Loucy (cell line): ENCODE data around the gene THAP4.

Experiments
- H2AFZ ChIP-seq: fragments of 200-600 bp; sonication (generic); 2 replicates; pipeline ENCODE4 v1.6.0; 2016; ENCODE audit warnings: antibody characterized with exemption, mild to moderate bottlenecking, low read length, moderate library complexity
- H3F3A ChIP-seq: fragments of 200-600 bp; 2 replicates; pipeline ENCODE4 v1.6.0; 2016; ENCODE audit warnings: antibody characterized with exemption, low read depth, mild to moderate bottlenecking
- H3K27me3 ChIP-seq: fragments of 200-600 bp; sonication (generic); 2 replicates; pipeline ENCODE4 v1.6.1; 2014; ENCODE audit warnings: low read length, mild to moderate bottlenecking; ENCODE audit not compliant: insufficient read depth, poor library complexity, severe bottlenecking
- H3K36me3 ChIP-seq: fragments of 200-600 bp; sonication (generic); 2 replicates; pipeline ENCODE4 v1.6.1; 2016; ENCODE audit warnings: low read length; ENCODE audit not compliant: insufficient read depth
- H3K4me1 ChIP-seq: fragments of 200-600 bp; sonication (generic); 2 replicates; pipeline ENCODE4 v1.5.1; 2014; ENCODE audit warnings: low read length, mild to moderate bottlenecking; ENCODE audit not compliant: insufficient read depth, poor library complexity, severe bottlenecking
- H3K4me2 ChIP-seq: fragments of 200-600 bp; sonication (generic); 2 replicates; pipeline ENCODE4 v1.6.0; 2014; ENCODE audit warnings: antibody characterized with exemption, low read length, low read depth, mild to moderate bottlenecking; ENCODE audit not compliant: poor library complexity, severe bottlenecking
- H3K4me3 ChIP-seq: fragments of 200-600 bp; sonication (generic); 2 replicates; pipeline ENCODE4 v1.5.1; 2014; ENCODE audit warnings: low read length, mild to moderate bottlenecking, mixed read lengths; ENCODE audit not compliant: poor library complexity, severe bottlenecking
- H3K79me2 ChIP-seq: fragments of 200-600 bp; sonication (generic); 2 replicates; pipeline ENCODE4 v1.6.1; 2014; ENCODE audit warnings: low read length; ENCODE audit not compliant: insufficient read depth
- H3K9ac ChIP-seq: fragments of 200-600 bp; sonication (generic); 2 replicates; pipeline ENCODE4 v1.6.0; 2014; ENCODE audit warnings: mild to moderate bottlenecking, low read depth, low read length, moderate library complexity; ENCODE audit not compliant: poor library complexity, severe bottlenecking
- H3K9me2 ChIP-seq: fragments of 200-600 bp; sonication (generic); replicated peaks from 2 replicates; pipeline ENCODE4 v1.6.1; 2016; ENCODE audit warnings: low read depth, low read length, mixed read lengths
- H3K9me3 ChIP-seq: fragments of 200-600 bp; sonication (generic); 2 replicates; pipeline ENCODE4 v1.6.1; 2014; ENCODE audit warnings: mild to moderate bottlenecking, antibody characterized with exemption, low read length, low read depth; ENCODE audit not compliant: insufficient read depth
- H4K20me1 ChIP-seq: fragments of 200-600 bp; sonication (generic); 2 replicates; pipeline ENCODE4 v1.6.0; 2014; ENCODE audit warnings: antibody characterized with exemption, low read length, mild to moderate bottlenecking; ENCODE audit not compliant: insufficient read depth, poor library complexity, severe bottlenecking
- CTCF ChIP-seq: fragments of 200-600 bp; sonication (generic); conservative IDR thresholded peaks from 2 replicates; pipeline ENCODE4 v1.5.1; 2014; ENCODE audit warnings: mild to moderate bottlenecking, antibody characterized with exemption, low read length
- EZH2phosphoT487 ChIP-seq: fragments of 200-600 bp; IDR thresholded peaks from 2 replicates; pipeline ENCODE4 v1.6.1; 2018; ENCODE audit warnings: antibody characterized with exemption, mild to moderate bottlenecking, moderate library complexity, borderline replicate concordance

THAP4 gene

DNA sequence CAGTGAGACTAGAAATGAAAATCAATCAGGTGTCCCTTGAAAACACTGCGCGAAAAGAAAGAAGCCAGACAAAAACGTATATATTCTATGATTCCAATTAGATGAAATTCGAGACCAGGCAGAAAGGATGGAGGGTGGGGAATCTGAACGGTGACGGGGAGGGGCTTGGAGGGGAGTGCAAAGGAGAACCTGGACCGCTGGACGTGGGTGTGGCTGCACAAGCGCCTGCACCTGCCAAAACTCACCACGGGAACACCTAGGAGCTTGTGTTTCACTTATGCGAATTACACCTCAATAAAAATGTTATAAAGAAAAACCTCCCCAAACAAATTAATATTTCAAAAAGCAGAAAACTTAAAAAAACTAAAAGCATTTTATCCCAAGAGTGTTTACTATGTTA is 21.9 kb downstream of the THAP4 start:
- Histone ChIP-seq H3K4me3 (no peak overlapping the region), H3K27me3 (no peaks in the 10 kb centered on the region), H3K79me2 (peaks cover 27% of the 10 kb centered on the region; the same call in 1 of the 2 replicates), H3K36me3 (peaks cover 3% of the 10 kb centered on the region; the same call in 1 of the 2 replicates), H3K9me2 (no peaks in the 10 kb centered on the region), H3K4me2 (no peak overlapping the region), H3K4me1 (peaks cover 11% of the 10 kb centered on the region), H3K9ac (no peak overlapping the region), H2AFZ (no peak overlapping the region), H4K20me1 (no peaks in the 10 kb centered on the region), H3F3A (no peaks in the 10 kb centered on the region), H3K9me3 (no peaks in the 10 kb centered on the region)
- TF ChIP-seq CTCF, result no peak
- no peak for TF ChIP-seq EZH2phosphoT487

DNA sequence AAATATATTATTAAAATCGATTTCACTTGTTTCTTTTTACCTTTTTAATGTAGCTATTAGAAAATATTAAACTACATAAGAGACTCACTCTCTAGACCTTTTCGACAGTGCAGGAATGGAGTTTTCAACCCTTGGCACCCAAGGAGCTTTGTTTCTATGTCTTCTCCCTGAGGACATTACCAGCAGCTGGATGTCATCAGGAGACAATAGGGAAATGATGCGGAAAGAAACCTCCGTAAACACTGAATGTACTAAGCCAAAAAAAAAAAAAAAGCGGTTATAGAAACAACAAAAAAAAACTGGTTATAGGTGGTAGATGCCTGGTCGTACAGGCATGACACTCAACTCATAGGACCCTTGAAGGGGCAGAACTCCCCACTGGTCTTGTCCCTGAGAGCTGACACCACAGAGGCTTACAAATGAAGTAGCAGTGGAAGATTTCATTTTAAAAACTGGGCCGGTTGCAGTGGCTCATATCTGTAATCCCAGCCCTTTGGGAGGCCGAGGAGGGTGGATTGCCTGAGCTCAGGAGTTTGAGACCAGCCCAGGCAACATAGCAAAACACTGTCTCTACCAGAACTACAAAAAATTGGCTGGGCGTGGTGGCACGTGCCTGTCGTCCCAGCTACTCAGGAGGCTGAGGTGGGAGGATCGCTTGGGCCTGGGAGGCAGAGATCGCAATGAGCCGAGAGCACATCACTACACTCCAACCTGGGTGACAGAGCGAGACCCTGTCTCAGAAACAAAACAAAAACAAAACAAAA is 23.8 kb downstream of the THAP4 start:
- TF ChIP-seq CTCF (no peak), EZH2phosphoT487 (no peak)
- H3K9me2 ChIP-seq, result no peaks in the 10 kb centered on the region
- H4K20me1 ChIP-seq, result no peaks in the 10 kb centered on the region
- no peaks in the 10 kb centered on the region for H3K9me3 ChIP-seq
- H2AFZ ChIP-seq, result no peak overlapping the region
- H3K79me2 ChIP-seq, result peaks cover 13% of the 10 kb centered on the region; the same call in 1 of the 2 replicates
- no peak overlapping the region for H3K4me2 ChIP-seq
- peaks cover 3% of the 10 kb centered on the region; the same call in 1 of the 2 replicates for H3K36me3 ChIP-seq
- no peaks in the 10 kb centered on the region for H3K27me3 ChIP-seq
- H3K9ac ChIP-seq, result no peak overlapping the region
- peaks cover 20% of the 10 kb centered on the region for H3K4me1 ChIP-seq
- H3K4me3 ChIP-seq, result no peak overlapping the region
- no peaks in the 10 kb centered on the region for H3F3A ChIP-seq

GRCh38 chr2:241612156-241613016 is 24.6 kb downstream of the THAP4 start:
- H3K4me1 ChIP-seq, result peaks cover 13% of the 10 kb centered on the region
- TF ChIP-seq CTCF (no peak), EZH2phosphoT487 (no peak)
- H3K4me3 ChIP-seq, result no peak overlapping the region
- H3K9me2 ChIP-seq, result no peaks in the 10 kb centered on the region
- H3K79me2 ChIP-seq, result peaks cover 13% of the 10 kb centered on the region; the same call in 1 of the 2 replicates
- peaks cover 6% of the 10 kb centered on the region; the same call in 1 of the 2 replicates for H3K36me3 ChIP-seq
- H4K20me1 ChIP-seq, result no peaks in the 10 kb centered on the region
- no peak overlapping the region for H2AFZ ChIP-seq
- no peak overlapping the region for H3K4me2 ChIP-seq
- H3K9ac ChIP-seq, result no peak overlapping the region
- no peaks in the 10 kb centered on the region for H3K9me3 ChIP-seq
- no peaks in the 10 kb centered on the region for H3F3A ChIP-seq
- H3K27me3 ChIP-seq, result no peaks in the 10 kb centered on the region
